Neural progenitor cell (in vitro differentiated cells): ENCODE measurements around the gene ICA1L. TPM values are rescaled to one million over a fixed set of nuclear protein-coding genes. Genes with fewer than 3 reads are reported as not detected.

Experiments
- DNase-seq: peaks from one replicate; pipeline ENCODE4 v3.0.0-alpha.2; 2016; ENCODE audit warnings: low spot score
- H2AFZ ChIP-seq: fragments of 200-600 bp; sonication (generic); replicated peaks from 2 replicates; pipeline ENCODE4 v1.6.1; 2016; ENCODE audit warnings: antibody characterized with exemption
- H3F3A ChIP-seq: fragments of 200-600 bp; sonication (generic); 2 replicates; pipeline ENCODE4 v1.6.1; 2016; ENCODE audit warnings: antibody characterized with exemption, low read depth
- H3K27ac ChIP-seq: fragments of 200-600 bp; sonication (generic); 2 replicates; pipeline ENCODE4 v1.5.1; 2016; ENCODE audit warnings: mild to moderate bottlenecking
- H3K27me3 ChIP-seq: fragments of 200-600 bp; sonication (generic); 2 replicates; pipeline ENCODE4 v1.6.1; 2016; ENCODE audit warnings: mild to moderate bottlenecking, moderate library complexity
- H3K36me3 ChIP-seq: fragments of 200-600 bp; sonication (generic); 2 replicates; pipeline ENCODE4 v1.5.1; 2016
- H3K4me1 ChIP-seq: fragments of 200-600 bp; sonication (generic); 2 replicates; pipeline ENCODE4 v1.6.1; 2016; ENCODE audit warnings: mixed run types
- H3K4me2 ChIP-seq: fragments of 200-600 bp; sonication (generic); 2 replicates; pipeline ENCODE4 v1.6.1; 2016
- H3K4me3 ChIP-seq: fragments of 200-600 bp; sonication (generic); 2 replicates; pipeline ENCODE4 v1.5.1; 2016
- H3K79me2 ChIP-seq: fragments of 200-600 bp; sonication (generic); 2 replicates; pipeline ENCODE4 v1.6.1; 2016; ENCODE audit warnings: low read depth
- H3K9ac ChIP-seq: fragments of 200-600 bp; sonication (generic); 2 replicates; pipeline ENCODE4 v1.6.1; 2016
- H3K9me3 ChIP-seq: fragments of 200-600 bp; sonication (generic); 2 replicates; pipeline ENCODE4 v1.5.1; 2016; ENCODE audit warnings: low read depth
- H4K20me1 ChIP-seq: fragments of 200-600 bp; sonication (generic); 2 replicates; pipeline ENCODE4 v1.6.1; 2016; ENCODE audit warnings: low read depth
- H3K27ac Mint-ChIP-seq: 3 replicates; pipeline ENCODE4 v1.8.0; 2021; ENCODE audit warnings: mixed read lengths
- H3K27me3 Mint-ChIP-seq: 2 replicates; pipeline ENCODE4 v1.8.0; 2022; ENCODE audit warnings: low read depth, mild to moderate bottlenecking, inconsistent platforms, moderate library complexity, mixed read lengths; ENCODE audit not compliant: insufficient read depth
- H3K36me3 Mint-ChIP-seq: 3 replicates; pipeline ENCODE4 v1.8.0; 2021; ENCODE audit warnings: mixed read lengths
- H3K4me1 Mint-ChIP-seq: 3 replicates; pipeline ENCODE4 v1.8.0; 2021; ENCODE audit warnings: mixed read lengths
- H3K4me3 Mint-ChIP-seq: 3 replicates; pipeline ENCODE4 v1.8.0; 2021; ENCODE audit warnings: mild to moderate bottlenecking, moderate library complexity, mixed read lengths
- H3K9me3 Mint-ChIP-seq: 3 replicates; pipeline ENCODE4 v1.8.0; 2020; ENCODE audit warnings: mixed read lengths
- CTCF ChIP-seq: fragments of 200-600 bp; sonication (generic); IDR thresholded peaks from 2 replicates; pipeline ENCODE4 v1.5.1; 2017; ENCODE audit warnings: antibody characterized with exemption, mild to moderate bottlenecking
- EZH2 ChIP-seq: fragments of 200-600 bp; sonication (generic); IDR thresholded peaks from 2 replicates; pipeline ENCODE4 v1.6.1; 2017; ENCODE audit warnings: antibody characterized with exemption, mild to moderate bottlenecking, moderate library complexity
- EZH2phosphoT487 ChIP-seq: fragments of 200-600 bp; sonication (generic); IDR thresholded peaks from 2 replicates; pipeline ENCODE4 v1.6.1; 2017; ENCODE audit warnings: antibody characterized with exemption
- total RNA-seq: library from RNA; depleted of rRNA; stranded (reverse); fragments of >200 nt; gene quantifications from 2 replicates; pipeline ENCODE4 v1.2.3, GENCODE V29; 2015; ENCODE audit warnings: low replicate concordance

The ICA1L gene
- total RNA-seq, 1 donor from 2014 or later = 27.5 TPM

- H3F3A ChIP-seq = no peaks in the 10 kb centered on the region
- Mint-ChIP-seq H3K4me3 (no peak overlapping the region), H3K27ac (no peak overlapping the region), H3K4me1 (no peaks in the 10 kb centered on the region), H3K9me3 (peaks cover 5% of the 10 kb centered on the region), H3K27me3 (peaks cover 2% of the 10 kb centered on the region), H3K36me3 (peaks cover 30% of the 10 kb centered on the region)
- no peaks in the 10 kb centered on the region for H3K4me1 ChIP-seq
- H4K20me1 ChIP-seq = no peaks in the 10 kb centered on the region
- no peak overlapping the region for H3K27ac ChIP-seq
- no peak overlapping the region for H2AFZ ChIP-seq
- H3K4me3 ChIP-seq = no peak overlapping the region
- no peak overlapping the region for H3K4me2 ChIP-seq
- no peak overlapping the region for H3K9ac ChIP-seq
- DNase-seq = no peak
- peaks cover 9% of the 10 kb centered on the region for H3K36me3 ChIP-seq
- no peaks in the 10 kb centered on the region for H3K27me3 ChIP-seq
- H3K79me2 ChIP-seq = no peaks in the 10 kb centered on the region
- TF ChIP-seq EZH2phosphoT487 = no peak
- no peak for TF ChIP-seq CTCF
- TF ChIP-seq EZH2 = no peak
- no peaks in the 10 kb centered on the region for H3K9me3 ChIP-seq
Measured at GRCh38 chr2:202757339-202757738, 114.2 kb downstream of the ICA1L start.

- H3K27me3 Mint-ChIP-seq = peaks cover 2% of the 10 kb centered on the region
- no peak overlapping the region for H3K27ac Mint-ChIP-seq
- H2AFZ ChIP-seq = no peak overlapping the region
- no peak overlapping the region for H3K4me3 Mint-ChIP-seq
- H3K27ac ChIP-seq = no peak overlapping the region
- H3K79me2 ChIP-seq = no peaks in the 10 kb centered on the region
- no peak for DNase-seq
- H3K9me3 ChIP-seq = no peaks in the 10 kb centered on the region
- no peak overlapping the region for H3K4me2 ChIP-seq
- TF ChIP-seq EZH2 (no peak), EZH2phosphoT487 (no peak)
- no peaks in the 10 kb centered on the region for H4K20me1 ChIP-seq
- peaks cover 35% of the 10 kb centered on the region for H3K36me3 Mint-ChIP-seq
- H3K9me3 Mint-ChIP-seq = peaks cover 5% of the 10 kb centered on the region
- H3K36me3 ChIP-seq = peaks cover 9% of the 10 kb centered on the region
- no peaks in the 10 kb centered on the region for H3K27me3 ChIP-seq
- no peaks in the 10 kb centered on the region for H3F3A ChIP-seq
- H3K4me3 ChIP-seq = no peak overlapping the region
- H3K4me1 Mint-ChIP-seq = no peaks in the 10 kb centered on the region
- H3K4me1 ChIP-seq = no peaks in the 10 kb centered on the region
- no peak overlapping the region for H3K9ac ChIP-seq
Measured at GRCh38 chr2:202756598-202756997, 115.0 kb downstream of the ICA1L start.

- DNase-seq = no peak
- H3K4me1 ChIP-seq = no peaks in the 10 kb centered on the region
- Mint-ChIP-seq H3K27ac (no peak overlapping the region), H3K27me3 (peaks cover 2% of the 10 kb centered on the region), H3K36me3 (peaks cover 26% of the 10 kb centered on the region), H3K4me3 (no peak overlapping the region), H3K9me3 (peaks cover 5% of the 10 kb centered on the region), H3K4me1 (no peaks in the 10 kb centered on the region)
- no peak overlapping the region for H3K4me3 ChIP-seq
- no peak overlapping the region for H3K9ac ChIP-seq
- no peak overlapping the region for H3K4me2 ChIP-seq
- H3K36me3 ChIP-seq = peaks cover 9% of the 10 kb centered on the region
- no peaks in the 10 kb centered on the region for H3F3A ChIP-seq
- TF ChIP-seq EZH2 (no peak), EZH2phosphoT487 (no peak), CTCF (no peak)
- no peak overlapping the region for H2AFZ ChIP-seq
- H4K20me1 ChIP-seq = no peaks in the 10 kb centered on the region
- H3K27ac ChIP-seq = no peak overlapping the region
- no peaks in the 10 kb centered on the region for H3K79me2 ChIP-seq
- H3K27me3 ChIP-seq = no peaks in the 10 kb centered on the region
- no peaks in the 10 kb centered on the region for H3K9me3 ChIP-seq
Measured at GRCh38 chr2:202754936-202755335, 116.6 kb downstream of the ICA1L start.

GRCh38 chr2:202752071-202752470 is 119.5 kb downstream of the ICA1L start:
- Mint-ChIP-seq H3K27ac (no peak overlapping the region), H3K4me3 (no peak overlapping the region), H3K4me1 (no peaks in the 10 kb centered on the region), H3K9me3 (peaks cover 7% of the 10 kb centered on the region), H3K36me3 (peaks cover 30% of the 10 kb centered on the region), H3K27me3 (peaks cover 2% of the 10 kb centered on the region)
- Histone ChIP-seq H3K9me3 (no peaks in the 10 kb centered on the region), H3K27me3 (no peaks in the 10 kb centered on the region), H4K20me1 (no peaks in the 10 kb centered on the region), H3K9ac (no peak overlapping the region), H3K79me2 (no peaks in the 10 kb centered on the region), H3F3A (no peaks in the 10 kb centered on the region), H3K27ac (no peak overlapping the region), H3K4me1 (no peaks in the 10 kb centered on the region), H3K4me3 (no peak overlapping the region), H3K36me3 (no peaks in the 10 kb centered on the region), H3K4me2 (no peak overlapping the region), H2AFZ (no peak overlapping the region)
- TF ChIP-seq CTCF (no peak), EZH2 (no peak), EZH2phosphoT487 (no peak)
- DNase-seq = no peak
